ENCODE data around the gene CNOT1. TPM values are rescaled to one million over a fixed set of nuclear protein-coding genes. Genes with fewer than 3 reads are reported as not detected.

The CNOT1 gene
- total RNA-seq, 1 donor from 2014 or later: 213 TPM

GRCh38 chr16:58644765-58645487 is 15.3 kb upstream of the CNOT1 start:
- Mint-ChIP-seq H3K4me3 (no peak overlapping the region), H3K27ac (no peak overlapping the region), H3K9me3 (no peaks in the 10 kb centered on the region), H3K4me1 (no peaks in the 10 kb centered on the region), H3K36me3 (no peaks in the 10 kb centered on the region), H3K27me3 (ENCODE audit: low read depth) (no peaks in the 10 kb centered on the region)
- TF ChIP-seq CTCF (IDR thresholded peaks at IDR 0.05; ENCODE audit: unreplicated experiment): no peak
- no peak for DNase-seq (ENCODE audit: low spot score in 2 of 2, unreplicated experiment in 2 of 2)

- Mint-ChIP-seq H3K36me3 (no peaks in the 10 kb centered on the region), H3K4me1 (no peaks in the 10 kb centered on the region), H3K9me3 (no peaks in the 10 kb centered on the region), H3K27me3 (ENCODE audit: low read depth) (no peaks in the 10 kb centered on the region), H3K27ac (no peak overlapping the region), H3K4me3 (no peak overlapping the region)
- no peak for DNase-seq (ENCODE audit: low spot score in 2 of 2, unreplicated experiment in 2 of 2)
- no peak for TF ChIP-seq CTCF (IDR thresholded peaks at IDR 0.05; ENCODE audit: unreplicated experiment)
These were observed 14.5 kb upstream of the CNOT1 start for GRCh38 chr16:58644108-58644507.

- no peak for TF ChIP-seq CTCF (IDR thresholded peaks at IDR 0.05; ENCODE audit: unreplicated experiment)
- no peaks in the 10 kb centered on the region for H3K36me3 Mint-ChIP-seq
- DNase-seq (ENCODE audit: low spot score in 2 of 2, unreplicated experiment in 2 of 2): no peak
- H3K4me1 Mint-ChIP-seq: peaks cover 9% of the 10 kb centered on the region
- H3K4me3 Mint-ChIP-seq: no peak overlapping the region
- H3K9me3 Mint-ChIP-seq: no peaks in the 10 kb centered on the region
- no peak overlapping the region for H3K27ac Mint-ChIP-seq
- H3K27me3 Mint-ChIP-seq (ENCODE audit: low read depth): no peaks in the 10 kb centered on the region
These were observed 11.3 kb upstream of the CNOT1 start for GRCh38 chr16:58640949-58641348.

- DNase-seq (ENCODE audit: low spot score in 2 of 2, unreplicated experiment in 2 of 2): no peak
- peaks cover 9% of the 10 kb centered on the region for H3K4me1 Mint-ChIP-seq
- no peak overlapping the region for H3K27ac Mint-ChIP-seq
- no peak for TF ChIP-seq CTCF (IDR thresholded peaks at IDR 0.05; ENCODE audit: unreplicated experiment)
- no peaks in the 10 kb centered on the region for H3K36me3 Mint-ChIP-seq
- no peaks in the 10 kb centered on the region for H3K27me3 Mint-ChIP-seq (ENCODE audit: low read depth)
- H3K9me3 Mint-ChIP-seq: no peaks in the 10 kb centered on the region
- no peak overlapping the region for H3K4me3 Mint-ChIP-seq
These were observed 10.2 kb upstream of the CNOT1 start for GRCh38 chr16:58639836-58640235.

GRCh38 chr16:58639230-58639629 is 9.6 kb upstream of the CNOT1 start:
- Mint-ChIP-seq H3K36me3 (no peaks in the 10 kb centered on the region), H3K27me3 (ENCODE audit: low read depth) (no peaks in the 10 kb centered on the region), H3K27ac (no peak overlapping the region), H3K4me3 (no peak overlapping the region), H3K4me1 (peaks cover 9% of the 10 kb centered on the region), H3K9me3 (no peaks in the 10 kb centered on the region)
- DNase-seq (ENCODE audit: low spot score in 2 of 2, unreplicated experiment in 2 of 2): no peak
- TF ChIP-seq CTCF (IDR thresholded peaks at IDR 0.05; ENCODE audit: unreplicated experiment): no peak

All from mesothelial cell of epicardium (in vitro differentiated cells).